A549 treated with CORT108297 at 1 μM for 4 hours (cell line): Measurements from ENCODE around the gene CEP72. TPM values are rescaled to one million over a fixed set of nuclear protein-coding genes. Genes with fewer than 3 reads are reported as not detected.

Experiments
- total RNA-seq: library from RNA; stranded (reverse); fragments of 200-300 nt; extraction: Qiagen RNA extraction; gene quantifications from 5 replicates; pipeline ENCODE4 v1.2.3, GENCODE V29; 2022

The CEP72 gene, protein sequence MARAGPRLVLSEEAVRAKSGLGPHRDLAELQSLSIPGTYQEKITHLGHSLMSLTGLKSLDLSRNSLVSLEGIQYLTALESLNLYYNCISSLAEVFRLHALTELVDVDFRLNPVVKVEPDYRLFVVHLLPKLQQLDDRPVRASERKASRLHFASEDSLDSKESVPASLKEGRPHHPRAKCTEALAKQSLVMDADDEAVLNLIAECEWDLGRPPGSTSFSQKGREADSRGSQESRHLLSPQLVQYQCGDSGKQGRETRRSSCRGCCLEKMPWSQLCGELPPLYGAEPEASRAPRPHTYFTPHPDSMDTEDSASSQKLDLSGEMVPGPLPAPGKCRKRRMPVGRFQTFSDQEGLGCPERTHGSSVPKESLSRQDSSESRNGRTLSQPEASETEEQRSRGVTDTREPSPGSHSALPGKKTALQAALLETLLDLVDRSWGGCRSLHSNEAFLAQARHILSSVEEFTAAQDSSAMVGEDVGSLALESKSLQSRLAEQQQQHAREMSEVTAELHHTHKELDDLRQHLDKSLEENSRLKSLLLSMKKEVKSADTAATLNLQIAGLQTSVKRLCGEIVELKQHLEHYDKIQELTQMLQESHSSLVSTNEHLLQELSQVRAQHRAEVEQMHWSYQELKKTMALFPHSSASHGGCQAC
- total RNA-seq: 7.6 to 10.9 TPM (median 10.3 TPM) in 5 replicates

DNA sequence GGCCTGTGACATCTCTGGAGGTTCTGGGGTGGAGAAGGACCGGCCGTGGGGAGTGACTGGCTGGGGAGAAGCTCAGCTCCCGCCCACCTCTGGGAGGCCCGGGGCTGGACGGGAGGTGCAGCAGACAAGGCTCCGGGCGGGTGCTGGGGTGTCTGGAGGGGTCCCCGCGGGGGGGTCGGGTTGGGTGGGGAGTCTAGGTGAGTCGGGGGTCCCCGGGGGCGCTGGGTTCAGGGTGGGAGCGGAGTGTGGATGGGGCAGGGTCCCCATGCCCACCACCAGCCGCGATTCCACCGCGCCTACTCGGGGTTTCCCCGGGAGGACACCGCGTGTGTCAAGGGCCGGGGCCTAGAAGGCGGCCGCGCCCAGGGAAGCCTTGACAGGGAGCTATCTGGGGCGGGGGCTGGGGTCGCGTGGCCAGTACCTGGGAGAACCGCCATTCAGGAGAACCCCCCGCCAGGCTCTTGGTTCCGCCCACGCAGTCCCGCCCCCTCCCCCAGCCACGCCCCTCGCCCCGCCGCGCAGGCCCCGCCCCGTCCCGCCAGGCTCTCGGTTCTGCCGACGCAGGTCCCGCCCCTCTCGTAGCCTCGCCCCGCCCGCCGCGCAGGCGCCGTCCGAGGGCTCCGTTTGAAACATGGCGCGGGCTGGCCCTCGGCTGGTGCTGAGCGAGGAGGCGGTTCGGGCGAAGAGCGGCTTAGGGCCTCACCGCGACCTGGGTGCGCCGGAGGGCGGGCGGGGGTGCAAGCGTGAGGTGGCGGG is at the start of gene CEP72:
CEP72 (plus strand) TSS at position 610 of the 756 bp plus-strand sequence; CDS start at position 632, 22 bp downstream.

GRCh38 chr5:693271-694041 is 81.3 kb downstream of the CEP72 start, which contains the start of gene TPPP:
Gene TPPP (minus strand): TSS chr5:693352. CDS start chr5:678060, 15,292 bp downstream.

Other genes with a start within 250 kb of the CEP72 start
- 28.2 to 33.3 TPM (median 31.5 TPM) in 5 replicates for gene EXOC3, start 169.2 kb upstream of the CEP72 start, total RNA-seq
- gene SLC9A3, start 87.9 kb upstream of the CEP72 start, total RNA-seq: 1.9 to 2.8 TPM (median 2.6 TPM) in 5 replicates
- 4.7 to 6.4 TPM (median 5.6 TPM) in 5 replicates for gene TPPP, start 81.0 kb downstream of the CEP72 start, total RNA-seq
- gene ZDHHC11B, start 172.4 kb downstream of the CEP72 start, total RNA-seq: 0.83 to 1.7 TPM (median 1.2 TPM) in 5 replicates
- gene ZDHHC11, start 238.6 kb downstream of the CEP72 start, total RNA-seq: 14.5 to 21.3 TPM (median 17.1 TPM) in 5 replicates